AG09309 (cell line): Measurements from ENCODE around the gene BEST4.
"Not testable (repeated sequence)": the region's sequence is repeated elsewhere in the genome, so short reads cannot be mapped to it uniquely, and the experiment has no call there.

Experiments used
- DNase-seq: peaks from one replicate; pipeline ENCODE4 v3.0.0-alpha.2; 2010; ENCODE audit warnings: low read depth
- H3K4me3 ChIP-seq: 2 replicates; pipeline ENCODE4 v1.5.1; 2011; ENCODE audit warnings: mild to moderate bottlenecking, low read depth, low read length, moderate library complexity; ENCODE audit not compliant: control insufficient read depth
- TF ChIP-seq, protein P1 (sequence below): IDR thresholded peaks from 2 replicates; pipeline ENCODE4 v1.5.1; 2011; ENCODE audit warnings: mild to moderate bottlenecking, low read depth, low read length, inconsistent platforms; ENCODE audit not compliant: insufficient read depth, control insufficient read depth; ENCODE audit errors: missing control alignments

The BEST4 gene

DNA sequence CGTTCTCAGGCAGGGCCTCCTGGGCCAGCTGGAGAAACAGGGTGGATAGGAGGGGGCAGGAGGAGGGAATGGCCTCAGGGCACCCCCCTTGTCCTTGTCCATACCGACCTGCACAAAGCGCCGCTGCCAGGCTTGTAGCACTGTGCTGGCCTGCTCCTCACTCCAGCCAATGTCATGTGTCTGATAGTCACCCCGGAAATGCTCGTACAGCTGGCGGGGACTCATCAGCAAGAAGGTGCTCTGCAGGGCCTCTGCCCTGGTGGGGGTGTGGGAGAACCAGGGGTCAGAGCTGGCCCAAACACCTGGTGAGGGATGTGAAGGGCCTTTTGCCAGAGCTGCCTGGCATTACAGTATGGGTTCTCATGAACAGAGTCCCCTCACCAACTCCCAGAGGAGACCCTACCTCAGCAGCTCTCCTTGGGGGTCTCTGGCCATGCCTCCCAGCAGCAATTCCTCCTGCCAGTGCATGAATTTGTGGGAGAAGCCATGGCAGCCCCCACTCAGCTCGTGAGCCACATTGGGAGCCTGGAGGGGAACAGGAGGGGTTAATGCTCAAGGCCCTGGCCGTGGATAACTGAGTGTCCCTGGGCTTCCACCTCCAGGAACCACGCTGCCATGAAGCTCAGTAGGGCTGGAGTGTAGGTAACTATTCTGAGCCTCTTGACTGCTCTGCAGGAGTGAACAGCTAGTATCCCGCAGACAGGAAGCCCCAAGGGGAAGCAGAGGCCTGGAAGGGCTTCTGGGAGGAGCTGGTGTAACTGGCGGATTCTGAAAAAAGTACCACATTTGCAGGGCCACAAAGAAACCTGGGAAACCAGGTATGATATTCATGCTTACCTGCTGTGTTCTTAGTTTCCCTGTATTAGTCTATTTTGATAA lies 41.8 kb upstream of the BEST4 start:
- TF ChIP-seq, protein P1, sequence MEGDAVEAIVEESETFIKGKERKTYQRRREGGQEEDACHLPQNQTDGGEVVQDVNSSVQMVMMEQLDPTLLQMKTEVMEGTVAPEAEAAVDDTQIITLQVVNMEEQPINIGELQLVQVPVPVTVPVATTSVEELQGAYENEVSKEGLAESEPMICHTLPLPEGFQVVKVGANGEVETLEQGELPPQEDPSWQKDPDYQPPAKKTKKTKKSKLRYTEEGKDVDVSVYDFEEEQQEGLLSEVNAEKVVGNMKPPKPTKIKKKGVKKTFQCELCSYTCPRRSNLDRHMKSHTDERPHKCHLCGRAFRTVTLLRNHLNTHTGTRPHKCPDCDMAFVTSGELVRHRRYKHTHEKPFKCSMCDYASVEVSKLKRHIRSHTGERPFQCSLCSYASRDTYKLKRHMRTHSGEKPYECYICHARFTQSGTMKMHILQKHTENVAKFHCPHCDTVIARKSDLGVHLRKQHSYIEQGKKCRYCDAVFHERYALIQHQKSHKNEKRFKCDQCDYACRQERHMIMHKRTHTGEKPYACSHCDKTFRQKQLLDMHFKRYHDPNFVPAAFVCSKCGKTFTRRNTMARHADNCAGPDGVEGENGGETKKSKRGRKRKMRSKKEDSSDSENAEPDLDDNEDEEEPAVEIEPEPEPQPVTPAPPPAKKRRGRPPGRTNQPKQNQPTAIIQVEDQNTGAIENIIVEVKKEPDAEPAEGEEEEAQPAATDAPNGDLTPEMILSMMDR: no peak
- no peak overlapping the region for H3K4me3 ChIP-seq
- no peak for DNase-seq

DNA sequence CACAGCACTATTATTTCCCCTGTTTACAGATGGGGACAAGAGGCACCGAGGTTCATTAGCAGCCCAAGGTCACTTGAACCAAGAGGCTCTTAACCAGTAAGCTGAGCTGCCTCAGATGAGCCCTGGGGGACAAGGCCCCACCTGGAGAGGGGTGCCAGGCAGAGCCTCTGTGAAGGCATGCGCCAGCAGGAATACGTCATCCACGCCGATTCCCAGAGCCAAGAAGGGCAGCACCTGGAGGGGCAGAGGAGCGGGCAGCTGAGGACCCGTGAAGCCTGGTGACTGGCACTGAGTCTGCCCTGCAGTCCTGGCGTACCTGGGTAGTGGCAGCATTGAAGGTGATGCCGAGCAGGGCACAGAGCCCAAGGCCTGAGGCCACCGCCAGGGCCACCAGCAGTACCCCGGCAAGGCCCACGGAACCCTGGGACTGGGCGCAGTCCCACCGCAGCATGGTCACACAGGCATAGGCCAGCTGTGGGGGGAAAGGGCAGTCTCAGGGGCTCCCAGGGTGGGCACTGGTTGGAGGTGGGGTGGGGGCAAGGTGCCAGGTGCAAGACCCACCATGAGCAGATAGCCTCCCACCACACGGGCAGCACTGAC lies 41.0 kb upstream of the BEST4 start:
- TF ChIP-seq, protein P1: no peak
- no peak for DNase-seq
- H3K4me3 ChIP-seq: no peak overlapping the region

DNA sequence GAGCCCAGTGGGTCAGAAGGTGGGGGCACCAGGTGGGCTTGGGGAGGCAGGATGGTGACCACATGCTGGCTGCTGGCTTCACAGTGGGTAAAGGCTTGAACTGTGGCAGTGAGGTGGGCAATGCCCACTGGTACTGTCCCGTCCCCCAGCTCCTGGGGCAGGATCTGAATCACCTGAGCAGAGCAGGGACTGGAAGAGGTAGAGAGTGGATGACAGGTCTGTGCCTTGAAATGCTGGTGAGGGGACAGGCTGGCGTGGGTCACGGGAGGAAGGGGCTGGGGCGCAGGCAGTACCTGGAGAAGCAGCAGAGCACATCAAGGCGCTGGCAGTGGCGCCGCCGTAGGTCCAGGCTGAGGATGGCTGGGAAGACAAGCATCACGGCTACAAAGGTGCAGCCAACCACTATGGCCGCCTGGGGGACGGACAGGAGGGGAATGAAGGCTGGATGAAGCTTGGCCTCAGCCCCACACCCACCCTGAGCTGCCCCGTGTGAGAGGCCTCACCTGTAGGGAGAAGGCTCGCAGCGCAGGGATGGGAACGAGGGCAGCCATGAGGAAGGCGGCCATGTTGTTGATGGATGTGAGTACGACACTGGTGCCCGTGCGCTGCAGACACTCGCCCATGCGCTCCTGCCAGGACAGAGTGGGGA lies 40.2 kb upstream of the BEST4 start:
- DNase-seq: no peak
- TF ChIP-seq, protein P1: no peak
- H3K4me3 ChIP-seq: no peak overlapping the region

DNA sequence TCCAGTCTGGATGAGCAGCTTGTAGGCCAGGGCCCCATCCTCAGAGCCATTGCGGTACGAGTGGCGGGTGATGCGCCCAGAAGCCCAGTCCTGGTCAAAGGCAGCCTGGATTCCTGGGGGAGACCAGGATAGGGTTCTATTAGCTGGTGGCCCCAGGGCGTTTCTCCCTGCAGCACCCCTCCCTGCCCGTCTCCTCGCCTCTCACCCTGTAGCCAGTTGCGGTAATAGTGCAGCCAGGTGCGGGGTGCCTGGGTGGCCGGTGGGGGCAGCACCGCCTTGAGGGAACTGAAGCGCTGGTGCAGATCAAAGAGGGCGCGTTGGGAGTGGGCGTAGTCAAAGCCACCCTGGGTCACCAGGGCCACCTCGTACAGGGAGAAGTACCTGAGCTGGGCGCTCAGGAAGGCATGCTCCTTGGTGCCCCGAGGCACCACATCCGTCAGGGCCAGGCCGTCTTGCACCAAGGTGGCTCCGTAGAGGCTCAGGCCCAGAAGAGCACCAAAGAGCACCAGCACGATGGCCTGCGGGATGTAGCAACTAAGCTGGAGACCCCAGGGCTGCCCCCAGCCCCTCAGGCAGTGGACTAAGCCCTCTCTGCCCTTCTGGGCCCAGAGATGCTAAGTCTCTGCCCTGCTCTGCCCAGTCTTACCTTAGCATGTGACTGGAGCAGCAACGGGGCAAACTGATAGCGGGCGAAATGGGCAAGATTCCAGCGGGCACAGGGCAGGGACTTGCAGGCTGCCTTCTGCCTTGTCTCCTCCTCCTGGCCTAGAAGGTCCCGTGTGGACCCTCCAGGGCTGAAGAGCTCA lies 39.4 kb upstream of the BEST4 start:
- no peak for DNase-seq
- H3K4me3 ChIP-seq: no peak overlapping the region
- TF ChIP-seq, protein P1: no peak

GRCh38 chr1:44826375-44827196 lies 38.6 kb upstream of the BEST4 start:
- no peak for DNase-seq
- TF ChIP-seq, protein P1: no peak
- H3K4me3 ChIP-seq: no peak overlapping the region

DNA sequence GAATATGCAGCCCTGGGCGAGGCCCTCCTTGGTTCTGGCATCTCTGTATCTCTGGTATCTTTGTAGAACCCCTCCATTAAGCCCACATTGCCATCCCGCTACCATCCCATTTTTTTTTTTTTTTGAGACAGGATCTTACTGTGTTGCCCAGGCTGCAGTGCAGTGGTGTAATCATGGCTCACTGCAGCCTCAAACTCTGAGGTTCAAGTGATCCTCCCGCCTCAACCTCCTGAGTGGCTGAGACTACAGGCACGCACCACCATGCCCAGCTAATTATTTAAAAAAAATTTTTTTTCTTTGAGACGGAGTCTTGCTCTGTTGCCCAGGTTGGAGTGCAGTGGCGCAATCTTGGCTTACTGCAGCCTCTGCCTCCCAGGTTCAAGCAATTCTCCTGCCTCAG lies 36.4 kb upstream of the BEST4 start:
- H3K4me3 ChIP-seq: not testable (repeated sequence)

More for the DNA sequence above, 36.4 kb upstream of the BEST4 start:
- DNase-seq: not testable (repeated sequence)
